GM19035 (cell line): ENCODE measurements around the gene CHST3.
A peak's percentile ranks its signal among the peaks of the same experiment; 100 is the strongest.
"Not testable (repeated sequence)": the region's sequence is repeated elsewhere in the genome, so short reads cannot be mapped to it uniquely, and the experiment has no call there.

Experiments used
- ATAC-seq: cut with Tn5 transposase; IDR thresholded peaks from one replicate; pipeline ENCODE4 v1.9.1; 2021; ENCODE audit not compliant: unreplicated experiment

CHST3 gene

DNA sequence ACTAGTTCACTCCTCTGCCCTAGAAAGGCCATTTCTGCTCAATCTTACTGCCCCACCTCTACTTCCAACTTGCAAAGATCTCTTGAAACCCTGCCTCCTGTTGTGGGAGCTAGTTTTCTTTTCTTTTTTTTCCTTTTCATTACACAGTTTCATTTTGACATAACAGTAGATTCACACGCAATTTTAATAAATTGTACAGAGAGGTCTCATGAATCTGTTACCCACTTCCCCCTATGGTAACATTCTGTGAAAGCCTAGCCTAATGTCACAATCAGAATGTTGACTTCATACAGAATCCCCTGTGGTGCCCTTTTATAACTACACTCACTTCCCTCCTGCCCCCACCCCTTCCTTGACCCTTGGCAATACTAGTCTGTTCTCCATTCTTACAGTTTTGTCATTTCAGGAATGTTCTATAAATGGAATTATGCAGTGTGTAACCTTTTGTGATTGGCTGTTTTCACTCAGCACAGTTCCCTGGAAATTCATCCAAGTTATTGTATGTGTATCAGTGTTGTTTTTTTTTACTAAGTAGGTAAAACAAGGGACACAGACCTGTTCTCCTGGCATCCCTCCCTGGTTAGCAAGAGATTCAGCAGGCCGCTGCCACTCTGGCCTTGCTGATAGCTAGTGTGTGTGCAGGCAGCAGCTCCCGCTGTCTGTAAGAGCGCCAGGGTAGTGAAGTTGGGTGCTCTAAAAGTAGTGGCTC lies 21.5 kb downstream of the CHST3 start:
- peak; percentile 49 for ATAC-seq

GRCh38 chr10:71988895-71989294 lies 24.7 kb downstream of the CHST3 start:
- ATAC-seq, result not testable (repeated sequence)

- no peak for ATAC-seq
Measured at GRCh38 chr10:71989661-71990454, 25.7 kb downstream of the CHST3 start.

DNA sequence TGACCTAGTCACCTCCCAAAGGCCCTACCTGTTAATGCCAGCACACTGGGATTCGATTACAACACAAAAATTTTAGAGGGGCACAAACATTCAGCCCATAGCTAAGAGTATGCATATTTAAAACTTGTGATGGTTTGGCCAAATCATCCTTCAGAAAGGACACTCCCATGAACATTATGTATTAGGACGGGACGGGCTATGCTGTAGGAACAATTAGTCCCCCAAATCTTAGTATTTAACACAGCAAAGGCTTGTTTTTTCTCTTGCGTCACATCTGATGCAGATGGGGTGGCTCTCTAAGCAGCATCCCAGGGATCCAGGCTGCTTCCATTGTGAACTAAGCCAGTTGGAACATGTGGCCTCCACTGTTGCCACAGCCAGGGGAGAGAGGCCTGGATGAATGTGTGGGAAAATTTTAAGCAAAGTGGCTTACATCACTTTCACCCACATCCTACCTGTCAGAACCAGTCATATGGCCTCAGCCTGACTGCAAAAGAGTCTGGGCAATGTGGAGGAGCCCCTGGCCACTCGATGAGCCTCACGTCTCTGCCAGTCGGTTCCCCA lies 26.6 kb downstream of the CHST3 start:
- ATAC-seq, result no peak

DNA sequence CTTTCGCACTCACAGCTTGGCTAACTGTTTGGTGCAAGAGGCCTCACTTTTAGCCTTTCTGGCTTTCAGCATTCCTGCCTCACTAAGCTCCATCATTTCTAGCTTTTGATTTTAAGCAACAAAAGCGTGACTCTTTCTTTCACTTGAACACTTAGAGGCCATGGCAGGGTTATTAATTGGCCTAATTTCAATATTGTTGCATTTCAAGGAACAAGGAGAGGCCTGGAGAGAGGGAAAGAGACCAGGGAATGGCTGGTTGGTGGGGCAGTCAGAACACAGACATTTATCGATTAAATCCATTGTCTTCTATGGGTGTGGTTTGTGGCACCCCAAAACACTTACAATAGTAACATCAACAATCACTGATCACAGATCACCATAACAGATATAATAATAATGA lies 31.3 kb downstream of the CHST3 start:
- ATAC-seq, result no peak

- ATAC-seq, result no peak
Measured at GRCh38 chr10:71995887-71996575, 31.8 kb downstream of the CHST3 start.

DNA sequence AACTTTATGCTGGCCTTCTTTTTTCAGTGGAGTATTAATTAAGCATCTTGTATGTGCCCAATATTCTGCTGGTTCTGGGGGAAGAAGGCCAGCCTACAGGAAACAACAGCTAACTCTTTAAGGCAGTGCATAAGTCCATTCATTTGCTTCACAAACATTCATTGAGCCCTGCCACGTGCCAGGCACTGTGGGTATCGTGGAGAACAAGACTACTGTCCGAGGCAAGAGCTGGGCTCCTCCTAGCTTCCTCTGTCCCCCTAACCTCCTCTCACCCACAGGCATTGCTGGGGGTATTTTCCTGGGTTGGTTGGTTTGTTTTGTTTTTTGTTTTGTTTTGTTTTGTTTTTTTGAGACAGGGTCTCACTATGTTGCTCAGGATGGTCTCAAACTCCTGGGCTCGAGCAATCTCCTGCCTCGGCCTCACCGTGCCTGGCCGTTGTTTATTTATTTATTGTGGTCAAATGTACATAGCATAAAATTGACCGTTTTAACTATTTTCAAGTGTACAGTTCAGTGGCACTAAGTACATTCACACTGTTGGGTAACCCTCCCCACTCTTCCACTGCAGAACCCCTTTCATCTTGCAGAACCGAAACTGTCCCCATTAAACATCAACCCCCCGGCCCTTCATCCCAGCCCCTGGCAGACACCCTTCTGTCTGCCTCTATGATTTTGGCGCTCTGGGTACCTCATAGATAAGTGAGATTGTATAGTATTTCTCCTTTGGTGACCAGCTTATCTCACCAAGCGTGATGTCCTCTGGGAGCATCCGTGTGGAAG lies 32.6 kb downstream of the CHST3 start:
- ATAC-seq, result no peak

DNA sequence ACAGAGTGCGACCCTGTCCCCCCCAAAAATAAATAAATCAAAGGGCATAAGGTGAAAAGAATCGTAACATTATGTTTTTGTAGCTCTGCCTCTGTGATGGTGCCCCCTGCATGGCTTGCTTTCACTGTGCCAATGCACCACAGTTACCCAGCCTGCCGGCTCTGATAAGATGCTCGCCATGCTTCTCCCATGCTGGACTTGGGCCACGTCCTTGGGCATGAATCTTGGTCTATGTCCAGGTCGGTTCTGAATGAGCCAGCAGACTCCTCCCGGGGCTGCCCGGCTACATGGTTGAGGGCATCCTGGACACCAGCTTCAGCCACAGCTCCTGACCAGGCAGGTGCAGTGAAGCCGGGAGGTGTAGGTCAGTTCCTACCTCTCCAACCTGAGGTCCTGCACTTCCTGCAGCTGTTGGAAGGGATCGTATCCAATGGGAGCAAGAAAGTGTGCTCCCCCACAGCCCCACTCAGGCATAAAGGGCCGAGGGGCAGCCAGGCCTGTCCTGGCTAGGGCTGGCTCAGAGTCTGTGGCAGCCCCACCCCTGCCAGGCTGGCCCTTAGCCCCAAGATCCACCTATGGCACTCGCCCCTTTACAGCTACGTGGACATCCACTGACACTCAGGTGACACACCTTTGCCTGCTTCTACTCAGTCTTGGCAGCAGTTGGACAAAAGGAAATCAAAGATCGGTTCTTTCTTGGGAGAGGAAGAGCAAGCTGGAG lies 34.1 kb downstream of the CHST3 start:
- no peak for ATAC-seq

DNA sequence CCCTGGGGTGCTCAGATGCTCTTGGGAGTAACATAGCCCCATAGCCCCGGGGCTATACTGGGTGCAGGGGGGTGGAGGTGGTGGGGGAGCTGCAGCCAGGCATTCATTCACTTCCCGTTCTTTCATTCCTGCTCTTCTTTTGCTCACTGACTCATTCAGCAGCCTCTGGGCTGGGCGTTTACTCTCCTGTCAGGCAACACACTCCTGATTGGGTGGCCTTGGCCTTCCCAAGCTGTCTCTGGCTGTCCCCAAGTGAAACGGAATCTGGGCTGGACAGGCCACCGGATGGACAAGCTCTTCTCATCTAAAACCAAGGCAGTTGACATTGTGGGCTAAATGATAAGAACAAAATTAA lies 34.6 kb downstream of the CHST3 start:
- ATAC-seq, result no peak

DNA sequence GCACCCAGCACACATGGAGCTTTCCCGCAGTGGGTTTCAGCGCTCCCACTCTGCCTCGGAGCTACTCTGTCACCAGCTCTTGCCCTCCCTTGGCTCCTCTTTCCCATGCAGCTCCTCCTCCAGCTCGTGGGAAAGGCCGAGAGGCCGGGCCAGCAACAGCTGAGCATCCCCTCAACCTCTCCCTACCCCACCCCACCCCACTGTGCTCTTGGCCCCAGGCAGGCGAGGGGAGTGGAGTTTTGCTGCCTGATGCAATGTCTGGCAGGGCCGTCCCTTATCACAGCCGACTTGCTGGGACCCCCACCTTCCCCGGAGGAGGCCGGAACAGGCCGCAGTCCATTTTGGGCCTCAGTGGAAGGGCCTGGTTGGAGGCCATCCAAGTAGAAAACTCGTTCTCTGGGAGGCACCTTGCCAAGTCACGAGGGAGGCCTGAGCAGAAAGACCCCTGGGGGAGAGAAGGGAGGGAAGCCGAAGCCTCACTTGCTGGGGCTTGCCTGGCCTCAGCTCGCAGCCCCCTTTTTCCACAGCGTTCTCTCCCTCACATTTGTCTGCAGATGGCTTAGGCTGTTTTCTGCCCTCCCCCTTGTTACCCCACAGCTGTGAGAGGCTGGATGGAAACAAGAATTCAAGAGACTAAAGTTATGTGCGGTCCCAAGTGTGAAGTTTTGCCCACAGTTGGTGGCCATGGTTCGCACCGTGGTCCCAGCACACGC lies 35.3 kb downstream of the CHST3 start:
- no peak for ATAC-seq

DNA sequence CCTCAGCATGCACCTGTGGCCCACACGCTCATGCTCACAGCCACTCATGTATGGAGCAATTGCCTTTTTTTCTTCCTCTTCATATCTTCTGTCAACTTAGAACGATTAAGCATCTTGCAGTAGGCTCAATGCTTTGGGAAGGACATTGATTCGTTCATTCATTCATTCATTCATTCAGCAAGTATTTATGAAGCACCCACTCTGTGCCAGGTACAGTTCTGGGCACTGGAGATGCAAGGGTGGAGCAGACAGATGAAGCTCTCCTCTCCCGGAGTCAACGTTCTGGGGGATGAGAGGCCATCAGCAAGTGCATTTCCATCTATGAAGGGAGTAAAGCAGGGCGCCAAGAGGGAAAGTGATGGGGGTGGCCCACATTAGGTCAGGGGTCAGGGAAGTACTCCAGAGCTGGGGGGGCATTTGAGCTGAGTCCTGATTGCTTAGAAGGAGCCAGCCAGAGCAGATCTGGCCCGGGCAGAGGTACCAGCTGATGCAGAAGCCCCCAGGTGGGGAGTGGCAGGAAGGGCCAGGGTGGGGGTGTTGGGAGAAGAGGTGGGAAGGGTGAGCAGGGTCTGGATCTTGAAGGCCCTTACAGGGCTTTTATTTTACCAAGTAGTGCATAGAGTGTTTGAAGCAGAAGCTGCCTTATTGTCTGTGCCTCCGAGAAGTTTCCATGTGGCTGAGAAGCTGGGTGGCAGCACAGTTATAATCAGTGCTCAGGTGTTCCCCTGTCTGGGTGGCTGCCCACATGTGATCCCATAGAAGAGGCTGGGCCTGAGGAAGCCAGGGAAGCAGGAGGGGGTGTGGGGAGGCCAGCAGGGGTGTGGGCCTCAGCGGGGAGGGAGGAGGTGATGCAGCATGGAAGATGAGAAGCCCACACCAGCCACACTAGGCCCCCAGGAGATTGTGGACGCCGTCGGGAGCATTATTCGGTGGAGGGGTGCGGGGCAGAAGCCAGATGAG lies 36.2 kb downstream of the CHST3 start:
- no peak for ATAC-seq

DNA sequence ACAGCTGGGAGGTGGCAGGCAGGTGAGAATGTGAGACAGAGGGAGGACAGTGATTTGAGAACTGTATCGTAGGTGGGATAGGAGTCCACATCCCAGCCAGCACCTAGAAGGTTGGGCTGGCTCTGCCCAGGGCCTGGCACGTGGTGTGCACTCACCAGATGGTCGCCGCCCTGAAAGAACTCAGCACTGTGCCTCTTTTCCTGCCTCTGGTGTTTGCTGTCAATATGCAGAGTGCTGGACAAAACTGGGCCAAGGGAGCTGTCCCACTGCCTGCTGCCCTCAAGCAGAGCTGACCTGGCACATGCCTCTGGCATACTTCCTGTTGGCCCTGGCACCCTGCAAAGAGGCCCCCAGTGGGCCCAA lies 36.8 kb downstream of the CHST3 start:
- no peak for ATAC-seq

DNA sequence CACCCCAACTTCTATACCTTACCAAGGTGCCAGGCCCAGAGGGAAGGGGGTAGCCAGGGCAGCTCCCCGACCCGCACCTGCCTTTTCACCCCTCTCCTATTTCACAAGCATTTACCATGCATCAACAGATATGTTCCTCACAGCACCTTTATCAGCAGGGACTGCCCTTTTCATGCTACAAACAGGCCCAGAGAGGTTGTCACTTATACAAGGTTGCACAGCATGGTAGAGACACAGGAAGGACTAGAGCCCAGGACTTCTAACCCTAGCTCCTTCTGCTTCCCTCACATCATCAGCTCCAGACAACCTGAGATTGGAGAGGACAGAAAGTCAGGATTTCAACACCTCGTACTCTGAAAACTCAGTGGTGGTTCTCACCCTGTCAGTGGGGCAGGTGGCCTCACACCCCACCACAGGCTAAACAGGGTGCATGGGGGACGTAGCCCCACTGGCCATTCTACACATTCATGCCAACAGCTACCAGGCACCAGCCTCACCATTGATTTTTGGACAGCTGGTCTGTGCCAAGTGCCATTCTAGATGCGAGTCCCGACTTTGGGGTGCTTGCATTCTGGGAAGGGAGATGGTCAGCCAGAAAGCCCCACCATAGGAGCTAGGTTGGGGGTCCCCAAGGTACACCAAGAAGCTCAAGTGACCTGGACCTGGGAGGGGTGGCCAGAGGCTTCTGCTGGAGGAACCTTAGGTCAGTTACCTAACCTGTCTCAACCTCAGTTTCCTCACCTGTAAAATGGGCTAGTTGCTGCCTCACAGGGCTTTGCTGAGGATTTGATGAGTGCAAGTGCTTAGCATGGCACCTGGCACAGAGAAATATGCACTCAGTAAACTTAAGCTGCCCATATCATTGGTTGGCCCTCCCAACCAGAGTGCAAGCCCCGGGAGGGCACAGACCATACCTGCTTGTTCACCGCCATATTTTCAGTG lies 38.4 kb downstream of the CHST3 start:
- ATAC-seq, result no peak

GRCh38 chr10:72006026-72006425 lies 41.8 kb downstream of the CHST3 start:
- no peak for ATAC-seq

DNA sequence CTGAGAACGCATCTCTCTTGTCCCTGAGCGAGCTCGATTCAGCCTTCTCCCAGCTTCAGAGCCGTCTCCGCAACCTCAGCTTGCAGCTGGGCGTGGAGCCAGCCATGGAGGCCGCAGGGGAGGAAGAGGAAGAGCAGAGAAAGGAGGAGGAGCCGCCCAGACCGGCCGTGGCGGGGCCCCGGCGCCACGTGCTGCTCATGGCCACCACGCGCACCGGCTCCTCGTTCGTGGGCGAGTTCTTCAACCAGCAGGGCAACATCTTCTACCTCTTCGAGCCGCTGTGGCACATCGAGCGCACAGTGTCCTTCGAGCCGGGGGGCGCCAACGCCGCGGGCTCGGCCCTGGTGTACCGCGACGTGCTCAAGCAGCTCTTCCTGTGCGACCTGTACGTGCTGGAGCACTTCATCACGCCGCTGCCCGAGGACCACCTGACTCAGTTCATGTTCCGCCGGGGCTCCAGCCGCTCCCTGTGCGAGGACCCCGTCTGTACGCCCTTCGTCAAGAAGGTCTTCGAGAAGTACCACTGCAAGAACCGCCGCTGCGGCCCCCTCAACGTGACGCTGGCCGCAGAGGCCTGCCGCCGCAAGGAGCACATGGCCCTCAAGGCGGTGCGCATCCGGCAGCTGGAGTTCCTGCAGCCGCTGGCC lies 43.2 kb downstream of the CHST3 start:
- ATAC-seq, result no peak

GRCh38 chr10:72008096-72008981 lies 44.1 kb downstream of the CHST3 start:
- ATAC-seq, result no peak
